GM19035 (cell line): ENCODE measurements around the gene NTM.

Source experiments
- ATAC-seq: cut with Tn5 transposase; IDR thresholded peaks from one replicate; pipeline ENCODE4 v1.9.1; 2021; ENCODE audit not compliant: unreplicated experiment

Gene NTM

GRCh38 chr11:131633921-131634715 is 263.7 kb downstream of the NTM start:
- ATAC-seq = no peak

- ATAC-seq = no peak
These were observed 267.2 kb downstream of the NTM start for GRCh38 chr11:131637469-131638175.

- no peak for ATAC-seq
These were observed 268.5 kb downstream of the NTM start for GRCh38 chr11:131638889-131639288.

GRCh38 chr11:131640320-131640719 is 269.9 kb downstream of the NTM start:
- ATAC-seq = no peak

GRCh38 chr11:131642756-131643531 is 272.5 kb downstream of the NTM start:
- ATAC-seq = no peak

- no peak for ATAC-seq
These were observed 273.9 kb downstream of the NTM start for GRCh38 chr11:131644204-131644795.

- no peak for ATAC-seq
These were observed 274.8 kb downstream of the NTM start for GRCh38 chr11:131645237-131645636.

- no peak for ATAC-seq
These were observed 279.4 kb downstream of the NTM start for GRCh38 chr11:131649856-131650255.

- ATAC-seq = no peak
These were observed 281.8 kb downstream of the NTM start for GRCh38 chr11:131652231-131652630.

GRCh38 chr11:131653260-131653659 is 282.8 kb downstream of the NTM start:
- ATAC-seq = no peak

- no peak for ATAC-seq
These were observed 284.4 kb downstream of the NTM start for GRCh38 chr11:131654849-131655248.

GRCh38 chr11:131656179-131656838 is 285.9 kb downstream of the NTM start:
- ATAC-seq = no peak

- no peak for ATAC-seq
These were observed 286.4 kb downstream of the NTM start for GRCh38 chr11:131656839-131657211.

- ATAC-seq = no peak
These were observed 288.0 kb downstream of the NTM start for GRCh38 chr11:131658414-131658813.

GRCh38 chr11:131658952-131659351 is 288.5 kb downstream of the NTM start:
- peak; percentile 52 for ATAC-seq

- no peak for ATAC-seq
These were observed 289.5 kb downstream of the NTM start for GRCh38 chr11:131659931-131660330.

GRCh38 chr11:131661132-131661531 is 290.7 kb downstream of the NTM start:
- no peak for ATAC-seq

GRCh38 chr11:131662317-131662972 is 292.0 kb downstream of the NTM start:
- no peak for ATAC-seq

GRCh38 chr11:131662993-131663392 is 292.6 kb downstream of the NTM start:
- ATAC-seq = no peak
